OCI-LY7 (cell line): ENCODE results near the gene AMFR. TPM values are rescaled to one million over a fixed set of nuclear protein-coding genes. Genes with fewer than 3 reads are reported as not detected.

Experiments used
- BruUV-seq: library from RNA; stranded (reverse); fragments of 400-500 nt; replicated peaks from 2 replicates; lab custom pipeline; 2021; lab: Mats Ljungman, UMichigan
- CTCF ChIA-PET: fragments of 300-600 bp; sonication (Branson Sonifier 250); formaldehyde crosslinking; loops from one replicate; lab custom pipeline; 2022; ENCODE audit warnings: antibody characterized with exemption; ENCODE audit not compliant: unreplicated experiment; lab: Charles Lee
- POLR2A ChIA-PET: fragments of 300-600 bp; sonication (Branson Sonifier 250); formaldehyde crosslinking; loops from one replicate; lab custom pipeline; 2022; ENCODE audit warnings: antibody characterized with exemption; lab: Charles Lee
- DNase-seq: peaks from one replicate; pipeline ENCODE4 v3.0.0-alpha.2; 2015; ENCODE audit warnings: low spot score
- H2AFZ ChIP-seq: fragments of 200-600 bp; sonication (generic), shearing (Covaris generic); 2 replicates; pipeline ENCODE4 v1.6.1; 2014; ENCODE audit warnings: mild to moderate bottlenecking, antibody characterized with exemption, low read length, moderate library complexity
- H3K27ac ChIP-seq: fragments of 200-600 bp; sonication (generic); 2 replicates; pipeline ENCODE4 v1.5.1; 2014; ENCODE audit warnings: mixed run types, low read depth, mild to moderate bottlenecking, moderate library complexity, low read length, inconsistent platforms; ENCODE audit not compliant: poor library complexity, severe bottlenecking
- H3K36me3 ChIP-seq: fragments of 200-600 bp; sonication (generic); 2 replicates; pipeline ENCODE4 v1.6.1; 2014; ENCODE audit warnings: mild to moderate bottlenecking, antibody characterized with exemption, low read length, moderate library complexity, mixed read lengths; ENCODE audit not compliant: insufficient read depth
- H3K4me1 ChIP-seq: fragments of 200-600 bp; sonication (generic); 2 replicates; pipeline ENCODE4 v1.5.1; 2014; ENCODE audit warnings: mild to moderate bottlenecking, low read length; ENCODE audit not compliant: insufficient read depth, poor library complexity, severe bottlenecking
- H3K4me2 ChIP-seq: fragments of 200-600 bp; sonication (generic); 2 replicates; pipeline ENCODE4 v1.6.1; 2014; ENCODE audit warnings: mild to moderate bottlenecking, low read length
- H3K4me3 ChIP-seq: fragments of 200-600 bp; sonication (generic); 2 replicates; pipeline ENCODE4 v1.5.1; 2014; ENCODE audit warnings: mild to moderate bottlenecking, low read depth, low read length; ENCODE audit not compliant: poor library complexity, severe bottlenecking
- H3K79me2 ChIP-seq: fragments of 200-600 bp; sonication (generic); 2 replicates; pipeline ENCODE4 v1.6.1; 2016; ENCODE audit warnings: low read depth, mild to moderate bottlenecking, low read length, moderate library complexity, mixed read lengths; ENCODE audit not compliant: insufficient read depth
- H3K9me2 ChIP-seq: fragments of 200-600 bp; sonication (generic); 2 replicates; pipeline ENCODE4 v1.6.1; 2016; ENCODE audit warnings: mild to moderate bottlenecking, low read length, mixed read lengths; ENCODE audit not compliant: insufficient read depth
- H3K9me3 ChIP-seq: fragments of 200-600 bp; sonication (generic); 2 replicates; pipeline ENCODE4 v1.6.1; 2014; ENCODE audit warnings: mild to moderate bottlenecking, mixed run types, low read length, mixed read lengths
- H4K20me1 ChIP-seq: fragments of 200-600 bp; sonication (generic); 2 replicates; pipeline ENCODE4 v1.6.1; 2014; ENCODE audit warnings: mild to moderate bottlenecking, antibody characterized with exemption, low read length, moderate library complexity, mixed read lengths; ENCODE audit not compliant: insufficient read depth
- EZH2phosphoT487 ChIP-seq: fragments of 200-600 bp; sonication (generic); IDR thresholded peaks from 2 replicates; pipeline ENCODE4 v1.6.1; 2018; ENCODE audit warnings: low read depth, borderline replicate concordance, mild to moderate bottlenecking, mixed run types, antibody characterized with exemption, low read length, moderate library complexity, mixed read lengths
- intact Hi-C: fragments of 100-400 bp; cut with micrococcal nuclease; formaldehyde crosslinking; loops from one replicate; pipeline ENCODE4 v1.10.0; 2022; ENCODE audit not compliant: unreplicated experiment
- total RNA-seq, 2 experiments: library from RNA; depleted of rRNA in 1 of 2; stranded (reverse); fragments of >200 nt in 1 of 2; shearing (Covaris generic) in 1 of 2; gene quantifications; 2 replicates each; pipeline ENCODE4 v1.2.3, GENCODE V29; 2014 to 2022
- TF ChIP-seq, protein P1 (sequence below): fragments of 200-600 bp; sonication (generic); conservative IDR thresholded peaks from 2 replicates; pipeline ENCODE4 v1.5.1; 2014; ENCODE audit warnings: mild to moderate bottlenecking, antibody characterized with exemption, low read length, moderate library complexity, mixed read lengths

Gene AMFR
- total RNA-seq, 2 experiments from 2014 or later = 87.7 to 101 TPM

DNA sequence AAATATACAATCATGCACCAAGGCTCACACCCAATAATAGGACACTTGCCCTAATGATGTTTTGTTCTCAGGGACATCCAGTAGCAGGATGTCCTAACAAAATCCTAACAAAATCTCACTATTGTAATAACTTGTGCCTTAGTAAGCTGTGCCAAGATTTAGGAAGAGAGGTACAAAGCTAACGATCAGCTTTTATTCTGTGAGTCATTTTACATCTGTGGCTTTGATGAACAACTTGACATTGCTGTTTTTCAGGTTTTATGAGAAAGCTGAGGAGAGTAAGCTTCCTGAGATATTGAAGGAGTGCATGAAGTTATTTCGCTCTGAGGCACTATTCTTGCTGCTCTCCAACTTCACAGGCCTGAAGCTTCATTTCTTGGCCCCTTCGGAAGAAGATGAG, 44.9 kb upstream of the AMFR start:
- DNase-seq = no peak
- Histone ChIP-seq H3K36me3 (peaks cover 98% of the 10 kb centered on the region), H3K4me2 (no peak overlapping the region), H3K9me3 (no peaks in the 10 kb centered on the region), H3K9me2 (no peaks in the 10 kb centered on the region), H3K27ac (no peak overlapping the region), H2AFZ (no peak overlapping the region), H3K4me1 (no peaks in the 10 kb centered on the region), H3K79me2 (no peaks in the 10 kb centered on the region), H4K20me1 (no peaks in the 10 kb centered on the region), H3K4me3 (no peak overlapping the region)
- intact Hi-C loops = no loop called here
- POLR2A ChIA-PET = interaction anchor here (0.6 kb wide), 1 partner anchor 1890 kb away, joined by 3 read pairs; no protein-coding TSS in a partner anchor
- TF ChIP-seq, protein P1, sequence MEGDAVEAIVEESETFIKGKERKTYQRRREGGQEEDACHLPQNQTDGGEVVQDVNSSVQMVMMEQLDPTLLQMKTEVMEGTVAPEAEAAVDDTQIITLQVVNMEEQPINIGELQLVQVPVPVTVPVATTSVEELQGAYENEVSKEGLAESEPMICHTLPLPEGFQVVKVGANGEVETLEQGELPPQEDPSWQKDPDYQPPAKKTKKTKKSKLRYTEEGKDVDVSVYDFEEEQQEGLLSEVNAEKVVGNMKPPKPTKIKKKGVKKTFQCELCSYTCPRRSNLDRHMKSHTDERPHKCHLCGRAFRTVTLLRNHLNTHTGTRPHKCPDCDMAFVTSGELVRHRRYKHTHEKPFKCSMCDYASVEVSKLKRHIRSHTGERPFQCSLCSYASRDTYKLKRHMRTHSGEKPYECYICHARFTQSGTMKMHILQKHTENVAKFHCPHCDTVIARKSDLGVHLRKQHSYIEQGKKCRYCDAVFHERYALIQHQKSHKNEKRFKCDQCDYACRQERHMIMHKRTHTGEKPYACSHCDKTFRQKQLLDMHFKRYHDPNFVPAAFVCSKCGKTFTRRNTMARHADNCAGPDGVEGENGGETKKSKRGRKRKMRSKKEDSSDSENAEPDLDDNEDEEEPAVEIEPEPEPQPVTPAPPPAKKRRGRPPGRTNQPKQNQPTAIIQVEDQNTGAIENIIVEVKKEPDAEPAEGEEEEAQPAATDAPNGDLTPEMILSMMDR = no peak
- TF ChIP-seq EZH2phosphoT487 = no peak
- CTCF ChIA-PET = interaction anchor here (0.8 kb wide), 1 partner anchor 10 kb away, joined by 3 read pairs; no protein-coding TSS in a partner anchor
- no TSS peak for BruUV-seq

DNA sequence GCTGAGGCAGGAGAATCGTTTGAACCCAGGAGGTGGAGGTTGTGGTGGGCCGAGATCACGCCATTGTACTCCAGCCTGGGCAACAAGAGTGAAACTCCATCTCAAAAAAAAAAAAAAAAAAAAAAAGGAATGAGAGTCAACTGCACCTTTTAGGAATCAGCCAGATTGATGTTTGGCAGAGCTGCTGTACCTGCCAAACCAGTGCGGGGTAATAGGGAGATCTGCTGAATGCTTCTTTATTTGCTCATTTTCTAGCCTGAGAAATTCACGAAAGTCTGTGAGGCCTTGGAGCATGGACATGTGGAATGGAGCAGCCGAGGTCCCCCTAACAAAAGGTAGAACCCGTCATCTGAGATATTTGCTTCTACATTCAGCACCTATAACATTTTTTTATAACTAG, 44.4 kb upstream of the AMFR start:
- H3K79me2 ChIP-seq = no peaks in the 10 kb centered on the region
- BruUV-seq = no TSS peak
- TF ChIP-seq EZH2phosphoT487 = no peak
- TF ChIP-seq, protein P1 = no peak
- CTCF ChIA-PET = no interaction called here
- intact Hi-C loops = no loop called here
- H3K9me2 ChIP-seq = no peaks in the 10 kb centered on the region
- H3K4me2 ChIP-seq = no peak overlapping the region
- H3K4me3 ChIP-seq = no peak overlapping the region
- no peak for DNase-seq
- no peaks in the 10 kb centered on the region for H4K20me1 ChIP-seq
- no peak overlapping the region for H3K27ac ChIP-seq
- no peaks in the 10 kb centered on the region for H3K4me1 ChIP-seq
- POLR2A ChIA-PET = interaction anchor here (0.6 to 0.7 kb wide), 2 partner anchors 367 to 1891 kb away, joined by 3 read pairs; no protein-coding TSS in a partner anchor
- H3K9me3 ChIP-seq = no peaks in the 10 kb centered on the region
- H2AFZ ChIP-seq = no peak overlapping the region
- peaks cover 96% of the 10 kb centered on the region for H3K36me3 ChIP-seq

DNA sequence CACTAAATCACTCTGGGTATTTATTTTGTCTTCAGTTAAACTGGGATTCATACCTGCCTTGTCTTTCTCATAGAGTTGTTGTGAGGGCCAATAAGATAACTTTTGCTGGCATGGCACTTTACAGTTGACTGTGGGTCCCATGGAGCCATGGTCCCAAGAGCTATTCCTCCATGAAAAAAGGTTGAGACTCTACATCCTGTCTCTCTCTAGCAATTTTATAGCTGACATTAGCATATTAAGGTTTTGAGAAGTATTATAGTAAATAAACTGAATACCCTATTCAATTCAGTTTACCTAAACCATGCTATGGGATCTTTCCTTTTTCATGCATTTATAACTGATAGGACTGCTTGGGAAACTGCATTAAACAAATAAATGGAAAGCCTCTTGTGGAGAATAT, 43.5 kb upstream of the AMFR start:
- BruUV-seq = no TSS peak
- H3K36me3 ChIP-seq = peaks cover 96% of the 10 kb centered on the region
- H4K20me1 ChIP-seq = no peaks in the 10 kb centered on the region
- intact Hi-C loops = no loop called here
- CTCF ChIA-PET = no interaction called here
- DNase-seq = no peak
- no peaks in the 10 kb centered on the region for H3K9me2 ChIP-seq
- POLR2A ChIA-PET = interaction anchor here (0.6 to 1.2 kb wide), 3 partner anchors 10 to 436 kb away, joined by 3 to 5 read pairs (median 3); no protein-coding TSS in a partner anchor
- H3K4me1 ChIP-seq = no peaks in the 10 kb centered on the region
- TF ChIP-seq, protein P1 = no peak
- TF ChIP-seq EZH2phosphoT487 = no peak
- no peaks in the 10 kb centered on the region for H3K79me2 ChIP-seq
- H3K27ac ChIP-seq = no peak overlapping the region
- H2AFZ ChIP-seq = no peak overlapping the region
- H3K4me3 ChIP-seq = no peak overlapping the region
- no peak overlapping the region for H3K4me2 ChIP-seq
- H3K9me3 ChIP-seq = no peaks in the 10 kb centered on the region
